Measurements from ENCODE around the gene CSRP3.

Gene CSRP3

GRCh38 chr11:19201737-19202605 is at the start of gene CSRP3:
Gene CSRP3, minus strand, starts transcription at chr11:19201983. Its CDS starts 9,535 bp downstream, at chr11:19192448.
- no peak for DNase-seq

GRCh38 chr11:19251577-19251976 is 49.8 kb upstream of the CSRP3 start:
- DNase-seq, result no peak

- no peak for DNase-seq
Observed at GRCh38 chr11:19246816-19247215, 45.0 kb upstream of the CSRP3 start.

DNA sequence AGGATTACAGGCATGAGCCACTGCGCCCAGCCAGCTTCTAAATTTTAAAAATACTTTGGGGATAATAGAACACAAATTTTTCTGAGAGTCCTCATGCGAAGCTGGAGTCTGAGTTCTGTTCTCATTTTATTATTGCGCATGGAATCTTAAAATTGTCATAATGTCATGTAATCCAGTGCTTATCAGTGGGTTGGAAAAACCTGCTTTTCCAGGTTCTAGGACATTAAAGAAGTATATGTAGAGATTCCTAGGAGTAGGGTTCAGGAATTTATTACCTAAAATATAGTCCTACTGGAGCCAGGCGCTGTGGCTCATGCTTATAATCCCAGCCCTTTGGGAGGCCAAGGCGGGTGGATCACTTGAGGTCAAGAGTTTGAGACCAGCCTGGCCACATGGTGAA is 43.6 kb upstream of the CSRP3 start:
- no peak for DNase-seq

DNA sequence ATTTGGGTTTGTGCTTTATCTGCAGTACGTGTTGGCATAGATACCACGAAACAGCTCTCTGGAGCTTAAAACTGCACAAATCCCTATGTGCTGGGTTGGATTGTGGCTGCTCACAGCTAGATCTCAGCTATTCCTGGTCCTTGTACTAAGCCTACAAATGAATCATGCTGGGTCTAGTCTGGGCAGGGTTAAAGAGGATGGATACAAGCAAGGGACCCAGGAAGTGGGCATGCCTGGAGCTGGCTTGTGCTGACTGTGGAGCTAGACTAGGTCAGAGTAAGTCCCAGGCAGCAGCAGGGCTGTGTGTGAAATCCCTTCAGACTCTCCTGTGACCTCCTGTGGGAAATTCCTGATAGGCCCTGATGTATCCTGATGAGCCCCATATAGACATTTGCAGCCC is 42.8 kb upstream of the CSRP3 start:
- DNase-seq, result no peak

GRCh38 chr11:19244084-19244483 is 42.3 kb upstream of the CSRP3 start:
- DNase-seq, result no peak

DNA sequence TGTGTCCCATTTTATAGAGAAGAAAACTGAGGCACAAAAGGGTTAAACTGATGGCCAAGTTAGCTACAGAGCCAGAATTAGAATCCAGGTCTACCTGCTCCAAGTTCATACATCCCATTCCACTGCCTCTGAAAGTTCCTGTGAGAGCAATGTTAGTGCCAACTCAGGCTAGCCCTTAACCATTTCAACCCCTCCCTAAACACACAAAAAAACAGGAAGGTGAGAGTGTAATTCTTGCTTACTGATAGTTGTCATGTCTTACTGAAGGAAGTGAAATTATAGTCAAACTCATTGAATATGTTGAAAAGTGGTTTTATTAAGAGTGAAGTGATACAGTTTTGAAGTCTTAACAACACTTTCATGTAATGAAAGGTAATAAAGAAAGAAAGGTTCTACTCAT is 41.8 kb upstream of the CSRP3 start:
- no peak for DNase-seq

DNA sequence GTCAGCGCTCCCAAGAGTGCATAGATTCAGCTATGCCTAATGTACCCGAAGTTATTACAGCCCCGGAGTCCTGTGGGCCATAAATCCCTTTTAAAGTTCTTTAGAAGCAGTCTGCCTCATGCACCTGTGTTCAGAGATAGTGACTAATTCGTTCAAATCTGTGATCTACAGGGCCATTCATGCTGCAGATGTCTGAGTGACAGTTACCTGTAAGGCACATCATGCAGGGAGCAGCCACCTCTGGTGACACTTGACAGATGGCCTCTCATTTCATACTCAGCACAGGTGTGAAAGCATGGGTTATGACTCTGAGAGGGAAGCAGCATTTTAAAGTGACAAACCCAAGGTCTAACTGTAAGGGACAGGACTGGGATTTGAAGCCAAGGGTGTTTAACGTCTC is 41.4 kb upstream of the CSRP3 start:
- no peak for DNase-seq

DNA sequence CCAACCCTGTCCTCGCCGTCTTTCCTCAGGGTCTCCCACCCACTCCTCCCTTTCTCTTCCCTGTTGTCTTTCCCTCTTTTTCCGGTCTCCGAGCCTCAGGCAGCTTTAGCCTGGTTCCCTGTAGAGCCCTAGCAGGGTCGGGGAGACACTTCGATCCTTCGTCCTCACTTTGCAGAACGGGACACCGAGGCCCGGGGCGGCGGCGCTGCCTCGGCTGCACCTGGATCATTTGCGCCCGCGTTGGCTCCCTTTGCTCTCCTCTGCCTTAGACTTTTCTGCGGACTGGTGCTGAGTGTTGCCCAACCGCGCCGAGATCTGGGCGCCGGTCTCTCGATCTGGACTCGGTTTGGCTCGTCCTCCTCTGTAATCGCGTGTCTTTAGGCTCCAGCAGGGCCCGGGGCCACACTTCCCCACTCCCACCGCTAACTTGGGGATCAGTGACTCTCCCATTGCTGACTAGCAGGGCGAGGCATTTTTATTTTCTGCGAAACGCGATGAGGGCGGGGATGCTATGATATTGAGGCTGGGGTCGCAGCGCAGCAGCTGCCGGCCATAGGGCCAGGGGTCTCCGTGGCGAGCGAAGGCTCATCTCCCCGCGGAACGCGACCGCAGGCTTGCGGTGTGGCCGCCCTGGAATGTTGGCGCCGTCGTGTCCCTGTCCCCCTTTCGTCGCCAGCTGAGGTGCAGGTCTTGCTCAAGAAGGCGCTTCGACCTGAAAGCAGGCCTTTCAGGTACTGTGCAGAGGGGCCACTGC is 40.6 kb upstream of the CSRP3 start:
- no peak for DNase-seq

DNA sequence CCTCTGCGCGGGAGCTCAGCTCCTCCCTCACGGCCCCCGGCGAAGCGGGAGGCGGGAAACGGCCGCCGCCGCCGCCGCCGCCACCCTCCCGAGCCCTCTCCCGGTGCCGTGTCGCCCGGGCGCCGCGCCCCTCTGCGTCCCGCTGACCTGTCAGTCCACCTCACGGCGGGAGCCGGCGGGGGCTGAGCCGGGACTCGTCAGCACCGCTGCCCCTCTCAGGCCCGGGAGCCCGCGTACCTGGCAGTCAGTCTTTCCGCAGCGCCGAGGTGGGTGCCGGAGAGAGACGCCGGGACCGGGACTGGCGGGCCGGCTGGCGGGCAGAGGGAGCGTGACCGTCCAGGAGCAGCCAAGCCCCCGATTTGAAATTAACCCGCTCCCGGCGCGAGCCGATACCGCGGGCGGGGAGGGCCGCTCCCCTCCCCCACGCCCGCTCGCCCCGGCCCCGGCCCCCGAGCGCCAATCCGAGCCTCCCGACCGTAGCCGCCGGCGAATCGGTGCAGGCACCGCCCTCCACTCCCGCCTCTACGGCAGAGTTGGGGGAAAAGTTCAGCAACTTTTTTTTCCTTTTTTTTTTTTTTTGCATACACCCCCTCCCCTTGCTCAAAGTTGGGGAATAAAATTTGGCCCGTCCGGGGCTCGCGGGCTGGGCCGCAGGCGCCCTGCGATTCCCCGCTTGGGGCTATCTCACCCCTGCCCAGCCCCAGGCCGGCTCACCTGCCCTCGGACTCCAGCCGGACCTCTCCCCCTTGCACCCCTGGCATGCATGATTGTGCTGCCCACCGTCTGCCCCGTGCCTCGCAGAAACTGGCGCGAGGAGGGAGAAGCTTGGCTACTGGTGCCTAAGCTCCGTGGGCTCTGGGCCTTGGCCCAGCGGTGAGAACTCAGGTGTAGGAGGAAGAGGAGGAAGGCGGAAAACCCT is 39.7 kb upstream of the CSRP3 start:
- DNase-seq, result peak; percentile 25

GRCh38 chr11:19240420-19241259 is 38.9 kb upstream of the CSRP3 start, which contains the start of gene E2F8:
Gene E2F8, minus strand, starts transcription at chr11:19240945. Its CDS starts 824 bp downstream, at chr11:19240121.
- DNase-seq, result peak; percentile 97

DNA sequence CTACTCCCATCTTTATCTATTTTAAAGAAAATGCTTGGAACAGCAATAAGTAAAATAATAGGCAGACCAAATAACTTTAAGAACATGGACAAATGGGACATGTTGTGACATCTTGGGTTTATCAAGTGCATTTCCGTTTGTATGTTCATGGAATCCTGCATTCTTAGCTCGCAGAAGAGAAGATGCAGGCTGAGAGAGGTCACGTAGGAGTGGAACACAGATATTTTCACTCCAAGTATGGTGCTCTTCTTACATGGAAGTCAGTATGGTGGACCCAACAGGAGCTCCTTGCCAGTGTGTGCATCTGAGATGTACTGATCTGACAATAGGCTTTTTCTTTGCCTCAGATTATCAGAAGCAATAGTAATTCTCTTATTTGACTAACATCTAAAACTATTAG is 37.3 kb upstream of the CSRP3 start:
- no peak for DNase-seq

GRCh38 chr11:19237813-19238212 is 36.0 kb upstream of the CSRP3 start:
- DNase-seq, result peak; percentile 9

- no peak for DNase-seq
Observed at GRCh38 chr11:19237381-19237780, 35.6 kb upstream of the CSRP3 start.

DNA sequence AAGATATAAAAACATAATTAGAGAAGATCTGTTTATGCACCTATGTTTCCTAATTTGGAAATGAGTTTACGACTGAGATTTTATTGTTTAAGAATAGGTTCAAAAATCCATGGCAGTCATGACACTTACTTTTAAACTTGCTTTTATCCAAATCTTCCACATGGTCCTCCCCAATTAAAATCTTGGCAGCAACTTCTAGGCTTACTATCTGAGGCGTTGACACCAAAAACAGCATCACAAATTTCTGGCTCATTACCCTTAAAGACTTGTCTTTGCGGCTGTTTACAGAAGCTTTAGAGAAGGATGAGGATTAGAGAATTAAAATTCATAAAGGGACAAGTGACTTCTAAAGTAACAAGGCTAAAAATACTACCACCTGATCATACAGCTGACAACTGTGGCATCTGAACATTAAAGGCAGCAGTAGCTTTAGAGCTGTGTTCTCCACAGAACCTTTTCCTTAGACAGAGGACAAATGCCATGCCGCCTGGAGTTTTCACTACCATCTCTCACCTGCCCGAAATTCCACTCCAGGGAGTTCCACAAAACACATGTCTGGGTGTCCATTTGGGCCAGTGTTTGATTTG is 32.5 kb upstream of the CSRP3 start:
- DNase-seq, result no peak

GRCh38 chr11:19232910-19233503 is 31.2 kb upstream of the CSRP3 start:
- no peak for DNase-seq

DNA sequence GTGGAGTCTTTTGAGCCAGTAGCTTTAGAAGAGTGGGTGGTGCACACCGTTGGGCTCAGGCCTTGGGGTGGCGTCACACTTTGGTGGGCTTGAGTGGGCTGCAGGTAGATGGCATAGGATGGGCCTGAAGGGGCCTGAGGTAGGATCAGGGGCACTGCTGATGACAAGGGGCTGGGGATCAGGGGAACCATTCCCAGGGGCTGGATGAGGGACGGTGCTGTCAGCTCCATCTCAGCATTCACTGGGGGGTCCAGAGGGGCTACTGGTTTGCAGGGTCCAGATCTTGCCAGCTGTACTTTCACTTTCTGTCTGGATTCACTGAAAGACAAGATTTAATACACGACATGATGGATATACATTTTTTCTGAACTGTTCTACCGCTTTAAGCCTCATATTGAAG is 27.9 kb upstream of the CSRP3 start:
- no peak for DNase-seq

DNA sequence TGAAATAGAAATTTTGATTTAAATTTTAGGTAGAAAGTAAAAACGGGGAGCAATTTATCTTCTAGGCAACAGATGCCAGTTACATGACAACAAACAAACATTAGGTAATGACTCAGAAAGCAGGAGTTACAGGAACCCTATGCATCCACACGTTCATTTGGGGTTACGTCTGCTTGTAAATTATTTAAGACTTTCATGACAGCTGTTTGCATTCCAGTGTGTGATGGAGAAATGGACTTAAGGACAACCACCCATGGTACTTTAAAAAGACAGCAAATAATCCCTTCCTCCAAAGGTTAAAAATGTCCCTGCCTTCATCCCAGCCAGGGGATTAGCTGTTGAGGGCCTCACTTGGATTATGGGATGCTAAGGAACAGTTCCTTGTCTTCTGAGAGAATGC is 27.2 kb upstream of the CSRP3 start:
- no peak for DNase-seq

DNA sequence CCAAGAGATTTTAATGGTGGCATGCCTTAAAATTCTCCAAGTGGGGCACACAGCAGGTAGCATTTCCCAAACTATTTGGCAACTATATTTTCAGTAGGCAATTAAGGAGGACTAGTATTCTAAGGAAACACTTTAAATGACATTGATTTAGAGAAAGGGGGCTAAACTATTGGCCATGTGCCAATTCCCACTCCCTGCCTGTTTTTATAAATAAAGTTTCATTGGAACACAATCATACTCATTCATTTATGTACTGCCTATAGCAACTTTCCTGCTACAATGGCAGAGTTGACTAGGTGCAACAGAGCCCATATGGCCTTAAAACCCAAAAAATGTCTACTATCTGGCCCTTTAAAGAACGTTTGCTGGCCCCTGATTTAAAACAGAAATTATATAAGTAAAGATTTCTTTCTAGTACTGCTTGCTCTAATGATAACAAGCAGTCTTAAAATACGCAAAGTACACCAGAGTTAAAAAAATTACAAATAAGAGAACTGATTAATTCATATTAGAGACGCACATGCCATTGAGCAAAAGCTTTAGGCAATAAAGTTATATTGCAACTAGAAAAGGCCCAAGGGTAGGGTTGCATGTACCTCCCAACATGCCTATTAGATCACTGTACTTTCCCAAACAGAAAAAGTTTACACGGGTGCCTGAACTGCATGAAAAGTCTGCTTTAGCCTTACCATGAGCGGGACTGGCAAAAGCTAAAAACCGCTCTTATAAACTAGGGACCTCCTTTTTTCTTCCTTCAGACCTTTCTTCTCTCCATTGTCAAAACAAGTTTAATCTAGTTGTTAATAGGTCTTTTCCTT is 24.8 kb upstream of the CSRP3 start:
- DNase-seq, result no peak

DNA sequence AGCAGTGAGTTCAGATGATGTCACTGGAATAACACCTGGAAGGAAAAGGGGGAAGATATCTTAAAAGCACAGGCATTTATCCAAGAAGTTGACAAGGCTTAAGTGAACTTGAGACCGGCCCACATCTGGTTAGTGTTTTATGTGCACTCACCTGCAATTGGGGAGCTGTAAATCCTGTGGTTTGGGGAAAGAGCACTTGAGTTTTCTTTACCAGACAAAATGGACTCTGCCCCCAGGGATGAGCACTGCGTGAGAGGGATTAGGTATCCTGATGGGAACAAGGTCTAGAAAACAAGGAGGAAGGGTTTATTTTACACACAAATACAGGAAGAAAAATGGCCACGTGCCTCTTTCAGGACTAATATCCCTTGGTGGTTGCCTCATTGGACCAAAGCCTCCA is 23.8 kb upstream of the CSRP3 start:
- no peak for DNase-seq

Measured in NCI-H1105 (cell line).